ENCODE measurements around the gene DDAH1. TPM values are rescaled to one million over a fixed set of nuclear protein-coding genes. Genes with fewer than 3 reads are reported as not detected.

DDAH1 gene
- total RNA-seq, 1 donor from 2014 or later, result 0.07 TPM

GRCh38 chr1:85445906-85446305 lies 19.1 kb downstream of the DDAH1 start:
- no peaks in the 10 kb centered on the region for H3K27me3 Mint-ChIP-seq
- no peak overlapping the region for H3K4me3 Mint-ChIP-seq
- no peak for TF ChIP-seq CTCF (IDR thresholded peaks at IDR 0.05)
- H3K36me3 Mint-ChIP-seq (ENCODE audit: low read depth), result no peaks in the 10 kb centered on the region
- ChIA-PET CTCF (no interaction called here), POLR2A (no interaction called here)
- intact Hi-C loops (cut with micrococcal nuclease), result no loop called here
- no peak overlapping the region for H3K27ac Mint-ChIP-seq
- ATAC-seq (ENCODE audit: low read depth) (no peak), DNase-seq (no peak)
- no peaks in the 10 kb centered on the region for H3K4me1 Mint-ChIP-seq
- peaks cover 6% of the 10 kb centered on the region for H3K9me3 Mint-ChIP-seq

GRCh38 chr1:85444381-85444780 lies 20.6 kb downstream of the DDAH1 start:
- intact Hi-C loops (cut with micrococcal nuclease), result no loop called here
- H3K4me1 Mint-ChIP-seq, result no peaks in the 10 kb centered on the region
- H3K36me3 Mint-ChIP-seq (ENCODE audit: low read depth), result no peaks in the 10 kb centered on the region
- no peak for DNase-seq
- CTCF ChIA-PET, result no interaction called here
- H3K4me3 Mint-ChIP-seq, result no peak overlapping the region
- H3K27me3 Mint-ChIP-seq, result no peaks in the 10 kb centered on the region
- no peak for ATAC-seq (ENCODE audit: low read depth)
- no peak for TF ChIP-seq CTCF (IDR thresholded peaks at IDR 0.05)
- POLR2A ChIA-PET, result no interaction called here
- H3K27ac Mint-ChIP-seq, result no peak overlapping the region
- H3K9me3 Mint-ChIP-seq, result peaks cover 6% of the 10 kb centered on the region

- Mint-ChIP-seq H3K4me3 (no peak overlapping the region), H3K9me3 (peaks cover 6% of the 10 kb centered on the region), H3K4me1 (no peaks in the 10 kb centered on the region), H3K27ac (no peak overlapping the region), H3K27me3 (no peaks in the 10 kb centered on the region), H3K36me3 (ENCODE audit: low read depth) (no peaks in the 10 kb centered on the region)
- ChIA-PET POLR2A (no interaction called here), CTCF (no interaction called here)
- ATAC-seq (ENCODE audit: low read depth) (no peak), DNase-seq (no peak)
- TF ChIP-seq CTCF (IDR thresholded peaks at IDR 0.05), result no peak
- intact Hi-C loops (cut with micrococcal nuclease), result no loop called here
Measured at GRCh38 chr1:85440612-85441011, 24.3 kb downstream of the DDAH1 start.

GRCh38 chr1:85438353-85438752 lies 26.6 kb downstream of the DDAH1 start:
- CTCF ChIA-PET, result no interaction called here
- Mint-ChIP-seq H3K36me3 (ENCODE audit: low read depth) (no peaks in the 10 kb centered on the region), H3K4me1 (no peaks in the 10 kb centered on the region), H3K27me3 (no peaks in the 10 kb centered on the region), H3K9me3 (peaks cover 3% of the 10 kb centered on the region), H3K27ac (no peak overlapping the region), H3K4me3 (no peak overlapping the region)
- DNase-seq, result no peak
- intact Hi-C loops (cut with micrococcal nuclease), result no loop called here
- POLR2A ChIA-PET, result no interaction called here
- no peak for TF ChIP-seq CTCF (IDR thresholded peaks at IDR 0.05)
- ATAC-seq (ENCODE audit: low read depth), result no peak

GRCh38 chr1:85437139-85437538 lies 27.8 kb downstream of the DDAH1 start:
- ATAC-seq (ENCODE audit: low read depth) (no peak), DNase-seq (no peak)
- H3K27me3 Mint-ChIP-seq, result no peaks in the 10 kb centered on the region
- no peaks in the 10 kb centered on the region for H3K36me3 Mint-ChIP-seq (ENCODE audit: low read depth)
- no peak for TF ChIP-seq CTCF (IDR thresholded peaks at IDR 0.05)
- intact Hi-C loops (cut with micrococcal nuclease), result no loop called here
- H3K27ac Mint-ChIP-seq, result no peak overlapping the region
- H3K9me3 Mint-ChIP-seq, result no peaks in the 10 kb centered on the region
- no peaks in the 10 kb centered on the region for H3K4me1 Mint-ChIP-seq
- ChIA-PET POLR2A (no interaction called here), CTCF (no interaction called here)
- H3K4me3 Mint-ChIP-seq, result no peak overlapping the region

Measured in activated B cell treated with CpG ODN at 0.5 μM for 24 hours (primary cell).